ENCODE results near the gene LPAR1. TPM values are rescaled to one million over a fixed set of nuclear protein-coding genes. Genes with fewer than 3 reads are reported as not detected.

LPAR1 gene
- total and polyA plus RNA-seq, 10 of the 15 experiments (the other 5 are each of a cell fraction or from before 2014, with no cell fraction given) = 3.3 to 12.9 (median 8.4) TPM

- DNase-seq (ENCODE audit: low read depth, low spot score) = no peak
- POLR2A ChIA-PET = interaction anchor here (0.7 kb wide), 1 partner anchor 55 kb away, joined by 3 read pairs; no protein-coding TSS in a partner anchor
- TF ChIP-seq POLR2AphosphoS2 (IDR thresholded peaks at IDR 0.05; ENCODE audit: low read depth, low read length) (no peak), HDAC2 (IDR thresholded peaks at IDR 0.05) (no peak), ZBTB11 (CRISPR knock-in tag; IDR thresholded peaks at IDR 0.05) (no peak), YY1 (IDR thresholded peaks at IDR 0.05; ENCODE audit: low read depth, low read length) (no peak), PRDM15 (CRISPR knock-in tag; IDR thresholded peaks at IDR 0.05) (no peak), FOXK2 (IDR thresholded peaks at IDR 0.05) (no peak)
- no peaks in the 10 kb centered on the region for H3K79me2 ChIP-seq (ENCODE audit: control insufficient read depth, insufficient read depth, low read length)
- 11% methylated on average over 5 of the region's 5 CpGs for WGBS (ENCODE audit: insufficient coverage, insufficient replicate concordance, low lambda C conversion rate, missing lambda C conversion rate)
- SMC1A ChIA-PET (ENCODE audit: uncharacterized antibody, unreplicated experiment) = no interaction called here
- FAIRE-seq = no peak
- no peak overlapping the region for H3K4me3 ChIP-seq
- no peaks in the 10 kb centered on the region for H3K36me3 ChIP-seq (ENCODE audit: control insufficient read depth in 2 of 2, insufficient read depth in 2 of 2, low read length in 1 of 2)
- no peaks in the 10 kb centered on the region for H3K9me3 ChIP-seq (replicated peaks; ENCODE audit: control insufficient read depth, insufficient read depth, low read length)
- in situ Hi-C loops (cut with MboI) (no loop called here), intact Hi-C loops (cut with micrococcal nuclease; ENCODE audit: unreplicated experiment) (no loop called here)
- no peaks in the 10 kb centered on the region for H3K4me1 ChIP-seq (ENCODE audit: control insufficient read depth, insufficient read depth, low read length)
- RAD21 ChIA-PET (ENCODE audit: unreplicated experiment) = no interaction called here
- ATAC-seq = no peak
- no peak overlapping the region for H3K27ac ChIP-seq (ENCODE audit: control insufficient read depth, insufficient read depth)
- no peaks in the 10 kb centered on the region for H4K20me1 ChIP-seq (ENCODE audit: control insufficient read depth, insufficient read depth)
- H3K9ac ChIP-seq (ENCODE audit: control insufficient read depth, insufficient read depth, low read length) = no peak overlapping the region
- no TSS peak for BruUV-seq (replicated peaks)
- CTCF ChIA-PET = no interaction called here
- no peak overlapping the region for H3K4me2 ChIP-seq (ENCODE audit: control insufficient read depth, insufficient read depth)
- no peaks in the 10 kb centered on the region for H3K27me3 ChIP-seq (replicated peaks in 1 of 2; ENCODE audit: control insufficient read depth in 2 of 2, insufficient read depth in 2 of 2, low read length in 1 of 2)
- no peak overlapping the region for H2AFZ ChIP-seq (ENCODE audit: control insufficient read depth, low read depth, low read length)
Observed at GRCh38 chr9:110894731-110895130, 143.5 kb downstream of the LPAR1 start.

Measured in GM12878 (cell line).